ENCODE results near the gene PHKB. TPM values are rescaled to one million over a fixed set of nuclear protein-coding genes. Genes with fewer than 3 reads are reported as not detected.

Gene PHKB
- polyA plus RNA-seq, 1 donor from 2014 or later = 99.5 TPM

DNA sequence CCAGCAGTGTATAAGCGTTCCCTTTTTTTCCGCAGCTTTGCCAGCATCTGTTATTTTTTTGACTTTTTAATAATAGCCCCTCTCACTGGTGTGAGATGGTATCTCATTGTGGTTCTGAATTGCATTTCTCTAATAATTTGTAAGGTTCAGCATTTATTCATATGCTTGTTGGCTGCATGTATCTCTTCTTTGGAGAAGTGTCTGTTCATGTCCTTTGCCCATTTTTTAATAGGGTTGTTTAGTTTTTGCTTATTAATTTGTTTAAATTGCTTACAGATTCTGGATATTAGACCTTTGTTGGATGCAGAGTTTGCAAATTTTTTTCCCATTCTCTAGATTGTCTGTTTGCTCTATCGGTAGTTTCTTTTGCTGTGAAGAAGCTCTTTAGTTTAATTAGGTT, 26.9 kb downstream of the PHKB start:
- TF ChIP-seq CTCF (IDR thresholded peaks at IDR 0.05; ENCODE audit: poor library complexity, severe bottlenecking) = no peak
- no peak for TF ChIP-seq RAD21 (conservative IDR thresholded peaks at IDR 0.05)
- TF ChIP-seq MXI1 (conservative IDR thresholded peaks at IDR 0.05; ENCODE audit: poor library complexity, severe bottlenecking) = no peak
- no peak for TF ChIP-seq REST (IDR thresholded peaks at IDR 0.05; ENCODE audit: borderline replicate concordance)
- no peak for TF ChIP-seq EP300 (conservative IDR thresholded peaks at IDR 0.05; ENCODE audit: poor library complexity, severe bottlenecking)
- TF ChIP-seq EZH2 (IDR thresholded peaks at IDR 0.05; ENCODE audit: borderline replicate concordance, insufficient read depth, low read length, poor library complexity, severe bottlenecking) = no peak
- TF ChIP-seq TAF1 (IDR thresholded peaks at IDR 0.05; ENCODE audit: low read depth) = no peak
- TF ChIP-seq SMC3 (conservative IDR thresholded peaks at IDR 0.05; ENCODE audit: poor library complexity) = no peak
- no peak for TF ChIP-seq POLR2AphosphoS5 (IDR thresholded peaks at IDR 0.05)
- Histone ChIP-seq H3K4me2 (ENCODE audit: low read length) (no peak overlapping the region), H3K4me3 (ENCODE audit: low read length) (no peak overlapping the region), H4K20me1 (ENCODE audit: insufficient read depth) (no peaks in the 10 kb centered on the region), H3K9me2 (ENCODE audit: insufficient read depth, low read length) (no peaks in the 10 kb centered on the region), H2AFZ (ENCODE audit: low read depth, low read length) (no peak overlapping the region), H3F3A (ENCODE audit: insufficient read depth, low read length, poor library complexity, severe bottlenecking) (no peaks in the 10 kb centered on the region), H3K36me3 (ENCODE audit: insufficient read depth, low read length) (no peaks in the 10 kb centered on the region), H3K9ac (ENCODE audit: low read length) (no peak overlapping the region), H3K27ac (ENCODE audit: low read length) (no peak overlapping the region), H3K27me3 (ENCODE audit: insufficient read depth, low read depth, low read length) (no peaks in the 10 kb centered on the region), H3K79me2 (replicated peaks; ENCODE audit: insufficient read depth, low read length) (no peaks in the 10 kb centered on the region), H3K9me3 (ENCODE audit: low read length) (peaks cover 5% of the 10 kb centered on the region)

- no peaks in the 10 kb centered on the region for H3K27me3 ChIP-seq (ENCODE audit: insufficient read depth, low read depth, low read length)
- H3K4me2 ChIP-seq (ENCODE audit: low read length) = no peak overlapping the region
- H3F3A ChIP-seq (ENCODE audit: insufficient read depth, low read length, poor library complexity, severe bottlenecking) = no peaks in the 10 kb centered on the region
- no peak overlapping the region for H2AFZ ChIP-seq (ENCODE audit: low read depth, low read length)
- no peak for TF ChIP-seq SMC3 (conservative IDR thresholded peaks at IDR 0.05; ENCODE audit: poor library complexity)
- no peak for TF ChIP-seq MXI1 (conservative IDR thresholded peaks at IDR 0.05; ENCODE audit: poor library complexity, severe bottlenecking)
- TF ChIP-seq POLR2AphosphoS5 (IDR thresholded peaks at IDR 0.05) = no peak
- no peak for TF ChIP-seq CTCF (IDR thresholded peaks at IDR 0.05; ENCODE audit: poor library complexity, severe bottlenecking)
- no peak for TF ChIP-seq EP300 (conservative IDR thresholded peaks at IDR 0.05; ENCODE audit: poor library complexity, severe bottlenecking)
- TF ChIP-seq REST (IDR thresholded peaks at IDR 0.05; ENCODE audit: borderline replicate concordance) = no peak
- no peaks in the 10 kb centered on the region for H3K9me2 ChIP-seq (ENCODE audit: insufficient read depth, low read length)
- H3K9ac ChIP-seq (ENCODE audit: low read length) = no peak overlapping the region
- H3K36me3 ChIP-seq (ENCODE audit: insufficient read depth, low read length) = no peaks in the 10 kb centered on the region
- H3K79me2 ChIP-seq (replicated peaks; ENCODE audit: insufficient read depth, low read length) = no peaks in the 10 kb centered on the region
- H4K20me1 ChIP-seq (ENCODE audit: insufficient read depth) = no peaks in the 10 kb centered on the region
- no peak overlapping the region for H3K27ac ChIP-seq (ENCODE audit: low read length)
- H3K9me3 ChIP-seq (ENCODE audit: low read length) = peaks cover 5% of the 10 kb centered on the region
- H3K4me3 ChIP-seq (ENCODE audit: low read length) = no peak overlapping the region
Measured at GRCh38 chr16:47490471-47490870, 29.3 kb downstream of the PHKB start.
